HEK293T (cell line): ENCODE data around the gene HHLA2.

ENCODE experiments used
- CTBP1 ChIP-seq: fragments of 450-650 bp; IDR thresholded peaks from 2 replicates; pipeline ENCODE4 v1.6.1; 2016; ENCODE audit warnings: borderline replicate concordance
- FOXA1 ChIP-seq: fragments of 450-650 bp; IDR thresholded peaks from 2 replicates; pipeline ENCODE4 v1.6.1; 2016; ENCODE audit warnings: mild to moderate bottlenecking
- FOXK2 ChIP-seq: fragments of 450-650 bp; IDR thresholded peaks from 2 replicates; pipeline ENCODE4 v1.6.1; 2016; ENCODE audit warnings: mild to moderate bottlenecking
- FOXM1 ChIP-seq: fragments of 450-650 bp; IDR thresholded peaks from 2 replicates; pipeline ENCODE4 v1.6.1; 2017; ENCODE audit warnings: mild to moderate bottlenecking, borderline replicate concordance
- L3MBTL2 ChIP-seq: fragments of 450-650 bp; conservative IDR thresholded peaks from 2 replicates; pipeline ENCODE4 v1.6.1; 2016; ENCODE audit warnings: mild to moderate bottlenecking
- LEF1 ChIP-seq: fragments of 450-650 bp; IDR thresholded peaks from 2 replicates; pipeline ENCODE4 v1.6.1; 2017; ENCODE audit warnings: mild to moderate bottlenecking, borderline replicate concordance
- PKNOX1 ChIP-seq: fragments of 450-650 bp; IDR thresholded peaks from 2 replicates; pipeline ENCODE4 v1.6.1; 2016
- SUZ12 ChIP-seq: fragments of 450-650 bp; IDR thresholded peaks from 2 replicates; pipeline ENCODE4 v1.6.1; 2016; ENCODE audit warnings: mild to moderate bottlenecking

DNA sequence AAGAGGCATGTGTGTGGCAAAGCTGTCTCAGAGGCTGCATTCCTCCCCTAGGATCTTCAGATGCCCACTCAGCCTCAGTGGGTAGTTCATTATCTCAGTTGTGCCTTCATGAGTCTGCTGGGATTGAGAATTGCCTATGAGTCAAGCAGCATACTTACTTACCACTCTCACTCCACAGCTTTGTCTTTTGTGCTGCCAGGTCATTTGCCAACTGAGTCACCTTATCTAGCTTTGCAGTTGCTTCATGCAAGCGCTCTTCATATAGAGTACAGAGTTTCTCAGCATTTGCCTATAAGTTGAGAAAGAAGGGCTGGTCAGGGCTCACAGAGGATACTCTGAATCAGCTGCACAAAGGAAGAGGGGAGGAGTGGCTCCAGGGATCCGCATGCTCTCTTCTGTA lies 124.6 kb downstream of the HHLA2 start:
- no peak for TF ChIP-seq CTBP1
- TF ChIP-seq FOXM1 = no peak
- no peak for TF ChIP-seq FOXK2
- no peak for TF ChIP-seq L3MBTL2
- TF ChIP-seq LEF1 = no peak
- TF ChIP-seq SUZ12 = no peak
- no peak for TF ChIP-seq FOXA1
- TF ChIP-seq PKNOX1 = no peak
